Measurements from ENCODE around the gene MAGI2.

MAGI2 gene

GRCh38 chr7:78712111-78712510 lies 741.4 kb downstream of the MAGI2 start:
- no peaks in the 10 kb centered on the region for H4K20me1 ChIP-seq (ENCODE audit: low read depth, low read length)
- H3F3A ChIP-seq (ENCODE audit: insufficient read depth) = no peaks in the 10 kb centered on the region
- no peak overlapping the region for H2AFZ ChIP-seq (ENCODE audit: low read depth, low read length, severe bottlenecking)
- TF ChIP-seq EZH2phosphoT487 (conservative IDR thresholded peaks at IDR 0.05; ENCODE audit: low read length) = no peak
- no peak overlapping the region for H3K4me2 ChIP-seq (ENCODE audit: low read depth, low read length, poor library complexity, severe bottlenecking)
- no peak overlapping the region for H3K27ac ChIP-seq (ENCODE audit: low read depth, low read length)
- H3K9ac ChIP-seq (ENCODE audit: low read length) = no peak overlapping the region
- no peaks in the 10 kb centered on the region for H3K9me2 ChIP-seq (replicated peaks; ENCODE audit: insufficient read depth, low read length)
- no peaks in the 10 kb centered on the region for H3K79me2 ChIP-seq (ENCODE audit: insufficient read depth, low read length)
- no peak overlapping the region for H3K4me3 ChIP-seq (ENCODE audit: insufficient read depth, low read length, poor library complexity, severe bottlenecking)
- no peaks in the 10 kb centered on the region for H3K27me3 ChIP-seq (ENCODE audit: low read length)
- H3K9me3 ChIP-seq (ENCODE audit: insufficient read depth, low read length) = no peaks in the 10 kb centered on the region
- no peaks in the 10 kb centered on the region for H3K36me3 ChIP-seq (ENCODE audit: low read length)

GRCh38 chr7:78709658-78710057 lies 743.8 kb downstream of the MAGI2 start:
- Histone ChIP-seq H3K4me2 (ENCODE audit: low read depth, low read length, poor library complexity, severe bottlenecking) (no peak overlapping the region), H3K36me3 (ENCODE audit: low read length) (no peaks in the 10 kb centered on the region), H3K27ac (ENCODE audit: low read depth, low read length) (no peak overlapping the region), H3K79me2 (ENCODE audit: insufficient read depth, low read length) (no peaks in the 10 kb centered on the region), H3K9ac (ENCODE audit: low read length) (no peak overlapping the region), H3K27me3 (ENCODE audit: low read length) (no peaks in the 10 kb centered on the region), H2AFZ (ENCODE audit: low read depth, low read length, severe bottlenecking) (no peak overlapping the region), H3K9me2 (replicated peaks; ENCODE audit: insufficient read depth, low read length) (no peaks in the 10 kb centered on the region), H3K4me3 (ENCODE audit: insufficient read depth, low read length, poor library complexity, severe bottlenecking) (no peak overlapping the region), H4K20me1 (ENCODE audit: low read depth, low read length) (no peaks in the 10 kb centered on the region), H3F3A (ENCODE audit: insufficient read depth) (no peaks in the 10 kb centered on the region), H3K9me3 (ENCODE audit: insufficient read depth, low read length) (no peaks in the 10 kb centered on the region)
- TF ChIP-seq CTCF (IDR thresholded peaks at IDR 0.05; ENCODE audit: insufficient read depth, low read length, poor library complexity, severe bottlenecking) = no peak
- no peak for TF ChIP-seq EZH2phosphoT487 (conservative IDR thresholded peaks at IDR 0.05; ENCODE audit: low read length)

- Histone ChIP-seq H4K20me1 (ENCODE audit: low read depth, low read length) (no peaks in the 10 kb centered on the region), H3K27me3 (ENCODE audit: low read length) (no peaks in the 10 kb centered on the region), H3K79me2 (ENCODE audit: insufficient read depth, low read length) (no peaks in the 10 kb centered on the region), H2AFZ (ENCODE audit: low read depth, low read length, severe bottlenecking) (no peak overlapping the region), H3F3A (ENCODE audit: insufficient read depth) (no peaks in the 10 kb centered on the region), H3K4me2 (ENCODE audit: low read depth, low read length, poor library complexity, severe bottlenecking) (no peak overlapping the region), H3K9me3 (ENCODE audit: insufficient read depth, low read length) (no peaks in the 10 kb centered on the region), H3K4me3 (ENCODE audit: insufficient read depth, low read length, poor library complexity, severe bottlenecking) (no peak overlapping the region), H3K9ac (ENCODE audit: low read length) (no peak overlapping the region), H3K9me2 (replicated peaks; ENCODE audit: insufficient read depth, low read length) (no peaks in the 10 kb centered on the region), H3K36me3 (ENCODE audit: low read length) (no peaks in the 10 kb centered on the region), H3K27ac (ENCODE audit: low read depth, low read length) (no peak overlapping the region)
- TF ChIP-seq EZH2phosphoT487 (conservative IDR thresholded peaks at IDR 0.05; ENCODE audit: low read length) = no peak
- TF ChIP-seq CTCF (IDR thresholded peaks at IDR 0.05; ENCODE audit: insufficient read depth, low read length, poor library complexity, severe bottlenecking) = no peak
These were observed 749.0 kb downstream of the MAGI2 start for GRCh38 chr7:78704504-78704903.

- Histone ChIP-seq H3K79me2 (ENCODE audit: insufficient read depth, low read length) (no peaks in the 10 kb centered on the region), H3K9ac (ENCODE audit: low read length) (no peak overlapping the region), H3K9me3 (ENCODE audit: insufficient read depth, low read length) (no peaks in the 10 kb centered on the region), H3K27me3 (ENCODE audit: low read length) (no peaks in the 10 kb centered on the region), H3K4me3 (ENCODE audit: insufficient read depth, low read length, poor library complexity, severe bottlenecking) (no peak overlapping the region), H3K27ac (ENCODE audit: low read depth, low read length) (no peak overlapping the region), H3F3A (ENCODE audit: insufficient read depth) (no peaks in the 10 kb centered on the region), H4K20me1 (ENCODE audit: low read depth, low read length) (no peaks in the 10 kb centered on the region), H3K36me3 (ENCODE audit: low read length) (no peaks in the 10 kb centered on the region), H3K9me2 (replicated peaks; ENCODE audit: insufficient read depth, low read length) (no peaks in the 10 kb centered on the region), H2AFZ (ENCODE audit: low read depth, low read length, severe bottlenecking) (no peak overlapping the region), H3K4me2 (ENCODE audit: low read depth, low read length, poor library complexity, severe bottlenecking) (no peak overlapping the region)
- TF ChIP-seq EZH2phosphoT487 (conservative IDR thresholded peaks at IDR 0.05; ENCODE audit: low read length) (no peak), CTCF (IDR thresholded peaks at IDR 0.05; ENCODE audit: insufficient read depth, low read length, poor library complexity, severe bottlenecking) (no peak)
These were observed 750.1 kb downstream of the MAGI2 start for GRCh38 chr7:78703391-78703790.
